HG03159 (cell line): Measurements from ENCODE around the gene LONRF2.

Experiments used
- ATAC-seq: cut with Tn5 transposase; IDR thresholded peaks from one replicate; pipeline ENCODE4 v1.9.1; 2021; ENCODE audit warnings: mild to moderate bottlenecking, moderate library complexity; ENCODE audit not compliant: unreplicated experiment

Gene LONRF2

GRCh38 chr2:100237770-100238169 lies 84.5 kb downstream of the LONRF2 start:
- ATAC-seq, result no peak

GRCh38 chr2:100237163-100237562 lies 85.1 kb downstream of the LONRF2 start:
- no peak for ATAC-seq

- no peak for ATAC-seq
Observed at GRCh38 chr2:100236166-100236565, 86.1 kb downstream of the LONRF2 start.

- no peak for ATAC-seq
Observed at GRCh38 chr2:100235581-100235980, 86.7 kb downstream of the LONRF2 start.

- peak; percentile 97 for ATAC-seq
Observed at GRCh38 chr2:100235098-100235497, 87.2 kb downstream of the LONRF2 start.

- ATAC-seq, result no peak
Observed at GRCh38 chr2:100234141-100234540, 88.2 kb downstream of the LONRF2 start.

GRCh38 chr2:100233061-100233460 lies 89.2 kb downstream of the LONRF2 start:
- no peak for ATAC-seq

GRCh38 chr2:100230754-100231153 lies 91.5 kb downstream of the LONRF2 start:
- no peak for ATAC-seq

- ATAC-seq, result no peak
Observed at GRCh38 chr2:100228967-100229366, 93.3 kb downstream of the LONRF2 start.

- no peak for ATAC-seq
Observed at GRCh38 chr2:100228415-100228814, 93.9 kb downstream of the LONRF2 start.

GRCh38 chr2:100224988-100225710 lies 97.2 kb downstream of the LONRF2 start:
- no peak for ATAC-seq

- no peak for ATAC-seq
Observed at GRCh38 chr2:100223502-100223901, 98.8 kb downstream of the LONRF2 start.
